ENCODE data around the gene MTARC2.
"Not testable (repeated sequence)": the region's sequence is repeated elsewhere in the genome, so short reads cannot be mapped to it uniquely, and the experiment has no call there.

The MTARC2 gene

DNA sequence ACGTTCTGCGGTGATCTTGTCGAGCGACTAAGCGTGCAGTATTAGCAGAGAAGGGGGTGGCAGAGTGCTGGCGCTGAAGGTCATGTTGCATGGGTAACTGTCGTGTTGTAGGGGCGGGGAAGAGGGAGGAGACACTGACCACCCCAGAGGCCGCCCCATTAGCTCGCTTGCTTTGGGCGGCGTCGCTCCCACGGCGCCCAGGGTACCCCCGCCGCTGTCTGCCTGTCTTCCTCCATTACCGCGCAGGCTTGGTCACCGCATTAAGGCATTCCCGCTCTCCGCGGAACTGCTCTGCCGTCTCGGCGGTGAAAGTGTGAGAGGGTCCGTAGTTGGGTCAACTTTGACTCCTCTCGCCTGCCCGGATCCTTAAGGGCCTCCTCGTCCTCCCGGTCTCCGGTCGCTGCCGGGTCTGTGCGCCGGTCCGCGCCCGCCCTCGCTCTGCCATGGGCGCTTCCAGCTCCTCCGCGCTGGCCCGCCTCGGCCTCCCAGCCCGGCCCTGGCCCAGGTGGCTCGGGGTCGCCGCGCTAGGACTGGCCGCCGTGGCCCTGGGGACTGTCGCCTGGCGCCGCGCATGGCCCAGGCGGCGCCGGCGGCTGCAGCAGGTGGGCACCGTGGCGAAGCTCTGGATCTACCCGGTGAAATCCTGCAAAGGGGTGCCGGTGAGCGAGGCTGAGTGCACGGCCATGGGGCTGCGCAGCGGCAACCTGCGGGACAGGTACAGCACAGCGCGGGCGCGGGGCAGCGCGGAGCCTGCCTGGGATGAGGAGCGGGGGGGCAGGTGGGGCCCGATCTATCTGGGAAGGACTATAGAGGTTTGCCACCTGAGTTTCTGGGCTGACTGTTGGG, at the start of gene MTARC2:
TSS of gene MTARC2 (plus strand) at position 234 of the 846 bp plus-strand sequence. CDS start at position 444, 210 bp downstream.
- DNase-seq, result no peak

DNA sequence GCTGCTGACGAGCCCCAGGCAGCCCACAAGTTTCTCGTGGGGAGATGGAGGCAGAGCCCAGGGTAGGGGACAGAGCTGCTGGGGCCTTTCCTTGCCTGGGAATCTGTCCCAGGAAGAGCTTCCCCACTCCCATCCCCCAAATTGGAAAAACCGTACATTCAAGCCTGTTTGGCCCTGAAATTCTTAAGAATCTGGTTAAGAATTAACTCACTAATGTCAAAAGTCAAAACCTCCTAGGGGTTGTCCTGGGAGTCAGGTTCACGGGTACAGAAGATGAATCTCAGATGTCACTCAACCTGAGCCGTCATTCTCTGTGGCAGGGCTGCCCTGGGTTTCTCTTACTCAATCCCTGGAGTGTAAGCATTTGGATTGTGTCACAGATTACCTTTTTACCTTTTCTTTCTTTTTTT, 49.5 kb upstream of the MTARC2 start:
- no peak for DNase-seq

GRCh38 chr1:220699044-220699443, 49.1 kb upstream of the MTARC2 start:
- no peak for DNase-seq

DNA sequence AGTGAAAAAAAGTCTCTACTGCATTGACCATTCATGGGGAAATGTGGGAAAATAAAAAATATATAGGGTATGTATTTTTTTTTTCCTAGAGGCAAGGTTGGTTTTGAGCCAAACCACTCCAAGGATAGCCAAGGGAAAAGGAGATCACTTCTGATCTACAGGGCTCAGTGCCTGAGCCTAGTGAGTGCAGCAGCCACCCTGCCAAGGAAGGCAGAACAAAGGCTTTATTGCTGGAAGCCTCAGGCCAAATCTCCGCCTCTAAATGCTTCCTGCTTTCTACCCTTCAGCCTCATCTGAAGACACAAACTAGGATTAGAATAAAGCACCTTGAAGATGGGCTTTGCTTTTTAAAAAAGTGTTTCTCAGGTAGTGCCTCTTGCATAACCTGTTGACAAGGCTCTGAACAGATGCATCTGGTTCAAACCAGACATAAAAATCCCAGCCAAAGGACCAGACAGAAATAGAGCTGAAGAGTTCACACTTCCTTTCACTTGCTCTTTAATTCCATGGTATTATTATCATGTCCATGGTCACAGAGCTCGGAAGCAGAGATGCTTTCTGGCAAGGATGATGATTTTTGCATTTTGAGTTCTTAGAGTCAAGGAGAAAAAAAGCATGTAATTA, 47.5 kb upstream of the MTARC2 start:
- no peak for DNase-seq

DNA sequence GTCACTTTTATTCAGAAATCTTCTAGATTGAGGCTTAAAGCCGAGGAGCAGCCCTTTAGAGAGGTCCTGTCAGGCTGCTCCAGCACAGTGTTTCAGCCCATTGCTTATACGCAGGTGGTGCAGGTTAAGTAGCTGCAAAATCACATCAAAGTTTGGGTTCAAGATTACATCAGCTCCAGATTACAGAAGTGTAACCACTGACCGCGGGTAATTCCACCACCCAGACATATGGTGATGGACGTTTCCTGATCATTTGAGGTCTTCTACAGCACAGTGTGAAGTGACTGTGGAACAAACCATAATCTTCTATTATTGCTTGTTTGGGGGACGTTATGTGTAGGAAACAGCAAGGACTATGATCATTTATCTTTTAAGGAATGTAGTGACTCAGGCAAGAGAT, 46.1 kb upstream of the MTARC2 start:
- no peak for DNase-seq

GRCh38 chr1:220702733-220703270, 45.3 kb upstream of the MTARC2 start:
- DNase-seq, result no peak

DNA sequence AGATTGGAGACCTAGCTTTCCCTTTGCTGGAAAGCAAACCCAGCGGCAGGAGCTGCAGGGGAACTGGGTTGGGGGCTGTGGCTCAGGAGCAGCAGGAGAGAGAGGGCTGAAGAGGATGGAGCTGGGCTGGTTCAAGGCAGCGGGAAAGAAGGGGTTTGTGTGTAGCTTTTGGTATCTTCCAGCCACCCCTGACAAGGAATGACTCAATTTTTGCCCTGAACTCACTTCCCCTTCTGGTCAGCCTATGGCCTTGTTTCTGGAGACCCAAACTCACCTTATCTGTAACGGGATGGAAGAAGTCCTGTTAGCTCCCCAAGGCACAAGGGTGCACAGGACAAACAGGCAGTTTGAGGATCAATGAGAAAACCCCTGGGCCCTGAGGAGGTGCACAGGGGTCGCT, 44.8 kb upstream of the MTARC2 start:
- DNase-seq, result no peak

- DNase-seq, result no peak
Measured at GRCh38 chr1:220705782-220706181, 42.3 kb upstream of the MTARC2 start.

- no peak for DNase-seq
Measured at GRCh38 chr1:220706480-220706879, 41.6 kb upstream of the MTARC2 start.

GRCh38 chr1:220707160-220707559, 41.0 kb upstream of the MTARC2 start:
- no peak for DNase-seq

GRCh38 chr1:220708244-220708643, 39.9 kb upstream of the MTARC2 start:
- DNase-seq, result no peak

DNA sequence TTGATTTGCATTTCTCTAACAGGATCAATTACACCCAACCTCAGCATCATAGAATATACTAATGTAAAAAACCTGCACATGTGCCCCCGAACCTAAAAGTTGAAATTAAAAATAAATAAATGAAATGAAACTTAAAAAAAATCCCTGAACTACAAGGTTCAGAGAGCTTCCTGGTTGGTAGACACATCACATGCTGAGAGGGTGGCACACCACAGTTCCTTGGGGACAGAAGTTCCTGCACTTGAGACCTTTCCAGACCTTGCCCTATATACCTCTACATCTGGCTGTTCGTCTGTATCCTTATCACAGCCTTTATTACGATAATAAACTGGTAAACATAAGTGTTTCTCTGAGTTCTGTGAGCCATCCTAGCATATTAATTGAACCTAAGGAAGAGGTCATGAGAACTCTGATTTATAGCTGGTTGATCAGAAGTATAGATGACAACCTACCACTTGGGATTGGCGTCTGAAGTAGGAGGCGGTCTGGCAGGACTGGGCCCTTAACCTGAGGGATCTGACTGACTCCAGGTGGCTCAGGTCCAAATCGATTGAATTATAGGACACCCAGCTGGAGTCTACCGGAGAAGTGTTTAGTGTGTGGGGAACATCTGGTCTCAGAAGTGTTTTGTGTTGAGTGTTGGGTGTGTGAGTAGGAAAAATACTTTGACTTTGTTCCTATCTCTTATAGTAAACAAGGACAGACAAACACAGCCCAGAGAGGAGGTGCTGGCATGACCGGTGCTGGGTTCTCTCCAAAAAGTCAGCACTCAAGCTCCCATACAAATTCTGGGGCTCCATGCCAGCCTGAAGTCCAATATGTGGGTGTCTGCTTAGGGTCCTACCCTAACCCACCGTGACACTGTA, 39.0 kb upstream of the MTARC2 start:
- no peak for DNase-seq

DNA sequence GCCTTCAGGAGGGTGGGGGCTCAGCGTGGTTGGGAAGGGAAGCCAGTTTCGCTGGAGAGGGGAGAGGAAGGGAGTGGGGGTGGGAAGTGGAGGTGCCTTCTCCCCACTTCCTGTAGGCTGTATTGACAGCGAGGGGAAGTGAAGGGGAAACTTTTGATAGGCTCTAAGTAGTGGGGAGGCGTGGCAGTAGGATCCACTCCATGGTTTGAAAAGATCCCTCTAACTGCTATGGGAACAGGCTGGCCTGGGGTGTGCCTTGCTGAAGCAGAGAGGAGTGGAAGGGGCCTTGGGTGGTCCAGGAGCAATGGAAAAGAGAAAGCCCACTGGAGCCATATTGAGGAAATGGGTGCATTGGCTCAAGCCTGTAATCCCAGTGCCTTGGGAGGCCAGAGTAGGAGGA, 37.8 kb upstream of the MTARC2 start:
- DNase-seq, result no peak

DNA sequence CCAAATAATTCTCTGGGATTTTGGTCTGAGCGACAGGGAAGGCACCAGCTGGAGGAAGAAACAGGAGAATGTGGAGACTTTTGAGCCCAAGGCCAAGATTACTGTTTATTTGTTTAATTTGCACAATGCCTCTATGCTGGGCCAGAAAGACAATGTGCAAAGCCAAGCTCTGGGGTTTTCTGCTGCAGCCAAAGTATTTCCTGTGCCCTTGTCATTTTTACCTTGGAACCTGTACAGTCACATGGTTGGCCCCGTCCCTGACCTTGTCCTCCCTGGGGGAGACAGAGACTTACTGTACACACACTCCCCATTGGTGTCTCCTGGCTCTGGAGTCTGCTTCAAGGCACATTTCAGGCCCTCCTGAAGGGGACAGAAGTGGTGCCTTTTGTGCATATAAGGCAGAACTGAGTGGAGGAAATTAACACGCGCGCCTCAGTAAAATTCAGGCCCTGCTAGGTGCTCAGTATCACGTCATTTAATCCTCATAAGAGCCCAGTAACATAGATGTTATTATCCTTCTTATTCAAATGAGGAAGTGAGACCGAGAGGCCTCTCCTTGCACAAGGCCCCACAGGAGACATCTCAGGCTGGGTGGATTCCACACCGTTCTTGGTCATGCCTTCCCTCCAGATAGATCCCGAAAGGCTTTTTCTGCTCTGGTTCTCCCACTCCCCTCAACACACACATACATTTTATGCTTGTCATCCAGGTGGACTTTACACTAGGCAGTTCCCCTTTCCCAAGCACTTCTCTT, 36.9 kb upstream of the MTARC2 start:
- DNase-seq, result no peak

- DNase-seq, result not testable (repeated sequence)
Measured at GRCh38 chr1:220715986-220716385, 32.1 kb upstream of the MTARC2 start.

GRCh38 chr1:220717800-220718640, 30.1 kb upstream of the MTARC2 start:
- no peak for DNase-seq

DNA sequence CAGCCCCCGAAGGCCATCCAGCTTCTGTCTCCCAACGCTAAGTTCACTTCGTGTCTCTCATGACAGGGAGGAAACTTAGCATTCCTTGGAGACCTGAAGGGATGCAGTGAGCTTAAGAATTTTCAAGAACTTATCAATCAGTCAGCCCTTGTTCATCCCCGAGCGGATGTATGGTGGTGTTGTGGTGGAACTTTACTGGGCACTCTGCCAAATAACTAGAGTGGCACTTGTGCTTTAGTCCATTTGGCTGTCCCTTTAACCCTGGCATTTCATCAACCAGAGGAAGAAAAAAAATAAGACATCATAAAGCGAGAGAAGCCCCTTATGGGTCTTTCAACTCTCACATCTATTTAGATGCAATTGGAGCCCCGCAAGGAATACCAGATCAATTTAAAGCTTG, 26.9 kb upstream of the MTARC2 start:
- DNase-seq, result not testable (repeated sequence)

- DNase-seq, result no peak
Measured at GRCh38 chr1:220726634-220727033, 21.5 kb upstream of the MTARC2 start.

DNA sequence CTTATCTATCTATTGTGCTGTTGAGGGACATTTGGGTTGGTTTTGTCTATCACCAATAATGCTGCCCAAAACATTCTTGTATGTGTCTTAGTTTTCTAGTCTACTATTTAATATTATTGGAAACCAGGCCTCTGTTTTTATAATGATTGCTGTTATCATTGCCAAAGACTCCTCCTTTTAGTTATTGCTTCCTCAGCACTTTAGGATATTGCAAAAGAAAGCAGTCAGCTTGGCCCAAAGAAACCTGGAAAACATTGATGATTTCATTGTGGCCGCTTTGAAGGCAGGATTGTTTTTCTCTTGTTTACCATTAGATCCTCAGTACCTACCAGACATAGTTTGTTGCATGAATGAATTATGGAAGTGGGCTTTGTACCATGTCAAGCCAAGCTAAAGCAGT, 20.6 kb upstream of the MTARC2 start:
- no peak for DNase-seq

GRCh38 chr1:220730486-220730885, 17.6 kb upstream of the MTARC2 start:
- no peak for DNase-seq

DNA sequence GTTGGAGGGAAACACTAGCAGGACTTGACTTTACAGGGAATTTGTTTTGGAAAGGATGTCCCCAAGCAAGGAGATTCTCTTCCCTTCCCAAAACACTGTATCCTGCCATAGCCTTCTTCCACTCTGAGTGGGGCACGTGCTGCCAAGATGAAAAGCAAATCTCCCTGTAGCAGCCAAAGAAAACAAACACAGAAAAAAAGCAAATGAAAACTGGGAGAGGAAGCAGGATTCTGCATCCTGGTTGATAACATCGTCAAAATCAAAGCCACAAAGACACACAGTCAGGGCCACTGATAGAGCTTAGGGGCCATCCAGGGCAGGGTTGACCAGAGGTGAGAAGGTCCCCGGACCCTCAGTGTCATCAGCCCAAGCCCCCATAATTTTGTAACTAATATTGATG, 16.0 kb upstream of the MTARC2 start:
- DNase-seq, result no peak

- DNase-seq, result no peak
Measured at GRCh38 chr1:220732621-220733020, 15.5 kb upstream of the MTARC2 start.
